ENCODE measurements around the gene TUBB4B. TPM values are rescaled to one million over a fixed set of nuclear protein-coding genes. Genes with fewer than 3 reads are reported as not detected.
A peak's percentile ranks its signal among the peaks of the same experiment; 100 is the strongest.

The TUBB4B gene
- total and polyA plus RNA-seq, 2 of the 4 experiments (the other 2 are of a cell fraction) = 237 to 529 TPM

DNA sequence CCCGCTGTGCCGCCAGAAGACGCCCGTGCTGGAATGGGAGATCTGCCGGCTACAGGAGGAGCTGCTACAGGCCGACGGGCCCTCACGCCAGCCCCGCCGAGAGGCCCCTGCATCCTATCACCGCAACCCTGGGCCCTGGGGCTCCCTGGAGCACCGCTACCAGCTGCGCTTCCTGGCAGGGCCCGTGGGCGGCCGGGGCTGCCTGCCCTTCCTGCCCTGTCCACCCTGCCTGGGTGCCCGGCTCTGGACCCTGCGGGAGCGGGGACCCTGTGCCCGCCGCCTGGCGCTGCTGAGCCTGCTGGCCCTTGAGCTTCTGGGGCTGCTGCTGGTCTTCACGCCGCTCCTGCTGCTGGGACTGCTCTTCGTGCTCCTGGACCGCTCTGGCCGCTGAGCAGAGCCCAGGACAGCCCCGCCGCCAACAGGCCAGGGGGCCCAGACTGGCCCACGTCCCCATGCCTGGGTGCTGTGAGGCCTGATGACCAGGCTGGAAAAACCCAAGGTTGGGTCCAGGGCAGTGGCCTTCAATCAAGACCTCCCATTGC is 22.8 kb upstream of the TUBB4B start:
- H3K4me2 ChIP-seq (ENCODE audit: low read depth, low read length) = no peak overlapping the region
- in situ Hi-C loops (cut with MboI; ENCODE audit: low sequenced_read_pairs) = no loop called here
- H3K4me1 ChIP-seq (ENCODE audit: control insufficient read depth, insufficient read depth, low read length) = peaks cover 14% of the 10 kb centered on the region
- H3K4ac ChIP-seq (ENCODE audit: low read depth, low read length) = no peak overlapping the region
- H2BK120ac ChIP-seq (ENCODE audit: low read depth, low read length) = no peak overlapping the region
- no peak overlapping the region for H2BK5ac ChIP-seq (ENCODE audit: low read depth, low read length, poor library complexity, severe bottlenecking)
- H3K14ac ChIP-seq (replicated peaks; ENCODE audit: low read depth, low read length) = no peak overlapping the region
- dilution Hi-C loops (cut with HindIII; ENCODE audit: low sequenced_read_pairs, unreplicated experiment) = no loop called here
- no peak overlapping the region for H4K5ac ChIP-seq (ENCODE audit: low read depth, low read length)
- H2BK20ac ChIP-seq (ENCODE audit: low read depth, low read length) = no peak overlapping the region
- H3K18ac ChIP-seq (ENCODE audit: low read depth, low read length) = no peak overlapping the region
- peaks cover 3% of the 10 kb centered on the region; the same call in 1 of the 2 replicates for H3K9me1 ChIP-seq (ENCODE audit: insufficient read depth, low read length)
- peaks cover 0 to 4% of the 10 kb centered on the region in 2 experiments; a peak in 1 of 4 replicates for H3K79me1 ChIP-seq (ENCODE audit: low read depth in 1 of 2, low read length in 2 of 2)
- POLR2A ChIA-PET (ENCODE audit: unreplicated experiment) = no interaction called here
- no peak overlapping the region for H3K56ac ChIP-seq (ENCODE audit: extremely low read depth, insufficient read depth, low read length)
- H3K36me3 ChIP-seq (ENCODE audit: control insufficient read depth, insufficient read depth, low read length) = peaks cover 16% of the 10 kb centered on the region
- BruUV-seq (replicated peaks) = no TSS peak
- DNase-seq (no peak), ATAC-seq (ENCODE audit: low read depth) (no peak)
- H4K8ac ChIP-seq (ENCODE audit: low read depth in 2 of 2, low read length in 2 of 2) = no peak overlapping the region; a peak in 1 of 4 replicates
- no peaks in the 10 kb centered on the region for H3K9me3 ChIP-seq (ENCODE audit: control insufficient read depth, insufficient read depth, low read length)
- intact Hi-C loops (cut with micrococcal nuclease) = no loop called here
- 91% methylated on average over 11 of the region's 30 CpGs; no CpG with 5 or more reads in 1 of the 2 experiments for WGBS, 2 experiments (ENCODE audit: extremely low coverage in 2 of 2, insufficient read length in 1 of 2)
- no peak overlapping the region for H2AK5ac ChIP-seq (ENCODE audit: low read depth, low read length)
- H3K27me3 ChIP-seq (ENCODE audit: control insufficient read depth, insufficient read depth, low read length) = no peaks in the 10 kb centered on the region
- H3K9ac ChIP-seq (ENCODE audit: low read depth, low read length) = no peak overlapping the region
- no peak overlapping the region for H2BK15ac ChIP-seq (ENCODE audit: low read depth, low read length)
- CTCF ChIA-PET = no interaction called here
- no peaks in the 10 kb centered on the region for H4K20me1 ChIP-seq (ENCODE audit: insufficient read depth, low read length)
- H3K27ac ChIP-seq (ENCODE audit: insufficient read depth, low read length) = no peak overlapping the region; the same call in 1 of the 2 replicates
- no peak overlapping the region for H3K4me3 ChIP-seq (ENCODE audit: insufficient read depth, low read depth, low read length)
- H4K91ac ChIP-seq (ENCODE audit: insufficient read depth, low read depth, low read length) = no peak overlapping the region
- no peak overlapping the region for H2AK9ac ChIP-seq (replicated peaks; ENCODE audit: low read depth, low read length, poor library complexity)
- no peak overlapping the region for H3K23ac ChIP-seq (ENCODE audit: low read depth, low read length)
- H2AFZ ChIP-seq (replicated peaks; ENCODE audit: low read length, poor library complexity) = peak overlapping the region; percentile 61
- TF ChIP-seq RFX5 (IDR thresholded peaks at IDR 0.05; ENCODE audit: low read depth, low read length) = no peak
- no peak for TF ChIP-seq CHD1 (IDR thresholded peaks at IDR 0.05; ENCODE audit: low read depth, low read length)
- no peak for TF ChIP-seq FOS (IDR thresholded peaks at IDR 0.05; ENCODE audit: low read depth, low read length)
- no peak for TF ChIP-seq MAFK (IDR thresholded peaks at IDR 0.05; ENCODE audit: low read depth, low read length)
- TF ChIP-seq BHLHE40 (IDR thresholded peaks at IDR 0.05; ENCODE audit: low read depth, low read length) = no peak
- no peak for TF ChIP-seq SMC3 (IDR thresholded peaks at IDR 0.05; ENCODE audit: low read depth, low read length)
- TF ChIP-seq MXI1 (IDR thresholded peaks at IDR 0.05; ENCODE audit: borderline replicate concordance, low read depth, low read length) = no peak
- no peak for TF ChIP-seq CEBPB (IDR thresholded peaks at IDR 0.05; ENCODE audit: low read depth, low read length)
- TF ChIP-seq RAD21 (IDR thresholded peaks at IDR 0.05; ENCODE audit: low read length) = no peak
- TF ChIP-seq POLR2A (IDR thresholded peaks at IDR 0.05; ENCODE audit: low read depth, low read length) = no peak
- no peak for TF ChIP-seq MAZ (IDR thresholded peaks at IDR 0.05; ENCODE audit: borderline replicate concordance, low read depth, low read length)
- TF ChIP-seq NFE2L2 (IDR thresholded peaks at IDR 0.05; ENCODE audit: low read depth, low read length) = no peak
- TF ChIP-seq CTCF (conservative IDR thresholded peaks at IDR 0.05; ENCODE audit: low read depth, low read length) = no peak
- TF ChIP-seq USF2 (IDR thresholded peaks at IDR 0.05; ENCODE audit: low read depth, low read length) = no peak
- TF ChIP-seq ELK1 (IDR thresholded peaks at IDR 0.05; ENCODE audit: borderline replicate concordance, low read depth, low read length) = no peak
- TF ChIP-seq RCOR1 (IDR thresholded peaks at IDR 0.05; ENCODE audit: insufficient replicate concordance, low read length) = no peak

All from IMR-90 (cell line).